Smooth muscle cell of bladder (primary cell): Measurements from ENCODE around the gene NR2F1. TPM values are rescaled to one million over a fixed set of nuclear protein-coding genes. Genes with fewer than 3 reads are reported as not detected.

Experiments used
- total RNA-seq: library from RNA; depleted of rRNA; stranded (reverse); fragments of >200 nt; gene quantifications from 2 replicates; pipeline ENCODE4 v1.2.3, GENCODE V29; 2014

NR2F1 gene
- 49.5 and 55.8 TPM in 2 replicates for total RNA-seq

DNA sequence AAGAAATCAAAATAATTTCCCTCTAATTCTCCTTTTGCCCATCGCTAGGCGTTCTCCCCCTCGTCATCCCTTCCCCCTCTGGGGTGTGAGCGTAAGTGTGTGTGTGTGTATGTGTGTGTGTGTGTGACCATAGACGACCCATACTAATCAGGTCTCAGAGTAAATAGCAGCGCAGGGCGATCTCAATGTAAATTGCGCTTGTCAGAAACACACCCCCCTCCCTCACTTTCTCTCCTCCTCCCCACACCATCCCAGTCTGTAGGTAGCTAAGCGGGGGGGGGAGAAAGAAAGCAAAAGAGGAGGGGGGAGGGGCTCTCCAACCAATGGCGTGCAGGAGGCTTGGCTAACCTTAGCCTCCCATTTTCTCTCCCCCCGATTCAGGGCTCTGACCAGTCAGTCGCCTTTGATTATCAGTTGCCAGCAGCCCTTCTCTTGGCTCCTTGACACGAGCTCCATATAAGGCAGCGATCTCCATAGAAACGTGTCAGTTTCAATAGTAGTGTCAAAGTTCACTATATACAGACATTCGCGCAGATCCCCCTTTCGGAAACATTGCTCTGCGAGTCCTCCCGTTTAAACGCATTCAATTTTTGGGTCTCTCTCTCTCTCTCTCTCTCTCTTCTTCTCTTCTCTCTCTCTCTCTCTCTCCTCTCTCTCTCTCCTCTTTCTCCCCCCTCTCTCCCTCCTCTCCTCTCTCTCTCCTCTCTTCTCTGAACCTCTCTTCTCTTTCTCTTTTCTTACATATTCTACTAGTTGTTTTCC is at the start of gene NR2F1:
NR2F1 (plus strand) TSS at position 546 of the 762 bp plus-strand sequence. CDS start 1,802 bp downstream, outside the sequence.

DNA sequence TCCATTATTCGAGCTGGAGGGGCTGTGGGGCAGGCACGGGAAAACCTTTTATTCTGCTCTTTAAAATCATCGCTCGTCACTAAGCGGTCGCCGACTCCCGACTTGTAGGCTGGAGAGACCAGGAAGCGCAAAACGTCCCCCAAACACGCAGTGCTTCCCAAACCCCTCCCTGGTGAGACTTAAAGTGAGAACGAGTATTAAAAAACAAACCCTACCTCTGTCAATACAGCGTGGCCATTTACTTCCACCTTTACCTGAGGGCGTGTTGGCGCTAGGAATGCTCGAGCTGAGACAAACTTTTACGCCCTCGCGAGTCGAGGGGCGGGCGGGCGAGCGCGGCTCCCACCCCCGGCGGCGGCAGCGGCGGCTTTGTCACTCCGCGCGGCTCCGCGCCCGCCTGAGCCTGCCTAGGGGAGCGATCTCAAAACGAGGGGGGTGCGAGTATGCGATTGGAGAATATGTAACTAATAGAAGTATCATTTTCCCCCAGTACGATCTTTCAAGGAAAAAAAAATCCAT is 2.0 kb upstream of the NR2F1 start, which contains the start of gene NR2F1-AS1:
NR2F1-AS1 (minus strand) TSS at position 293 of the 519 bp plus-strand sequence.

Other genes starting within 250 kb of the NR2F1 start
- gene NR2F1-AS1, start 2.0 kb upstream of the NR2F1 start, total RNA-seq: 45.1 and 58.0 TPM in 2 replicates
- 0.55 and 0.57 TPM in 2 replicates for gene POU5F2, start 158.4 kb downstream of the NR2F1 start, total RNA-seq